Embryonic facial prominence (tissue), 1 donor: Measurements from ENCODE around the gene GABRB1.

Experiments used
- DNase-seq: peaks from one replicate; pipeline ENCODE4 v3.0.0-alpha.2; 2016; ENCODE audit errors: extremely low spot score

GABRB1 gene

GRCh38 chr4:47386146-47386545, 354.8 kb downstream of the GABRB1 start:
- no peak for DNase-seq

- no peak for DNase-seq
These were observed 355.3 kb downstream of the GABRB1 start for GRCh38 chr4:47386561-47387235.

DNA sequence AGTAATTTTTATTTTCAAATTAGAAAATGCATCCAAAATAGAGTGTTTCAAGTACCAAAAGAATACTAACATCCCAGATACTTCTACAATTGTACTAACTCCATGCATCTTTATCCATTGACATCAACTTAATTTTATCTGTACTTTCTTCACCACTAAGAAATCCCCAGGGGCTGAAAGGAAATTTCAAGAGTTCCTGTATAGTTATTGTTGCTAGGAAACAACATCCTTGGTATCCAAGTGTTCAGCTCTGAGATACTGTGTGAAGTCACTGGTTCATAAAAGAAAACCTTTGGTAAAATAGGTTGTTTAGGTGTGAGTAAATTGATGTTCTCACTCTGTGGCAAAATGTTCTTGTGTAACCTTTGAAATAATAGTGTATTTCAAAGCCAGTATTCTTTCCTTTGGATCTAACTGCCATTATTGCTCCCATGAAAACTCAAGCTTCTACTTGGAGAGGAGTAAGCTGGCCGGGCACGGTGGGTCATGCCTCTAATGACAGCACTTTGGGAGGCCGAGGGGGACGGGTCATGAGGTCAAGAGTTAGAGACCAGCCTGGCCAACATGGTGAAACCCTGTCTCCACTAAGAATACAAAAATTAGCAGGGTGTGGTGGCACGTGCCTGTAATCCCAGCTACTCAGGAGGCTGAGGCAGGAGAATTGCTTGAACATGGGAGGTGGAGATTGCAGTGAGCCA, 359.2 kb downstream of the GABRB1 start:
- no peak for DNase-seq

- DNase-seq, result no peak
These were observed 359.9 kb downstream of the GABRB1 start for GRCh38 chr4:47391256-47391655.

DNA sequence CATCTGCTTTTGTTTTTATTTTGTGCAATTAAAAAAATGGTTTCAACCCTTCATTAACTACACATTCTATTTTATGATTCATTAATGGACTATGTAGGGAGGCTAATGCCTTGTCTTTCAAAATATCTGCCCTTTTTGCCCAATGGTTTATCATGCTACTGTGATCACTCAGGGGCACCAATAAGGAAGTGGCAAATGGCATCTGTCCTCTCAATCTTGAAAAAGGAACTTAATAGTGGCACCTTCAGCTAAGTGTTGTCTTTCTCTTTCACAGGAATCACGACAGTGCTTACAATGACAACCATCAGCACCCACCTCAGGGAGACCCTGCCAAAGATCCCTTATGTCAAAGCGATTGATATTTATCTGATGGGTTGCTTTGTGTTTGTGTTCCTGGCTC, 375.0 kb downstream of the GABRB1 start:
- DNase-seq, result no peak

DNA sequence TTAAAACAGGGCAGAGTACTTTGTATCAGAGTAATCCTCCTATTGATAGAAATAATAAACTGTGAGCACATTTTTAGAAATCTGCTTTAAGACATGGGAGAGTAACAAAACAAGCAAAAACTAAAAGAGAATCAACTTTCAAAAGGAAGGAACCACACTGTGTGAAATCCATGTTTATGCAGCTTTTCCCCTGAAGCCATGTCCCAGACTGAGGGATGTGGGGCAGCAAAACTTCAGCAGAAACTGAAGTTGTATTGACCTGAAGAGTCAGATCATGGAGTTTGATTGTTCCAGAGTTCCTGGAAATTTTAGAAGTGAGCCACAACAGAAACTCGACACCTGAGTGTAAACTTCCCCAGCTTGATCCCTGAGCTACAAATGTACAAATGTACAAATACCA, 378.9 kb downstream of the GABRB1 start:
- no peak for DNase-seq

DNA sequence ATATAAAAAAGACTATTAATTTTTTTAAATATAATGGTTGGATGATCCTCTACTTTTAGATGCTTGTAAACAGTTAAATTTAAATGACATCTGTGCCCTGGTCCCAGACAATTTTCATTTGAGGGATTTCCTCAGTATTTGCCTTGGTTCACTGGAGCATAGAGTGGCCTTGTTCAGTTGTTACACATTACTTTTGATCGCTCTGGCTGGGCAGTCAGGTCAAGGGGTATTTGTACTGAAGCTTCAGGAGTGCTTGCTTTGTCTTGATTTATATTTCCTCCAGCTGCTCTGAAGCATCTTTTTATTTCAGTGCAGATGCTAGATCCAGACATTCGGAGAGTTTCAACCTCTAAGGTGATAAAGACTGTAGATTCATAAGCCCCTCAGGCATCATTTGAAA, 382.2 kb downstream of the GABRB1 start:
- DNase-seq, result no peak

DNA sequence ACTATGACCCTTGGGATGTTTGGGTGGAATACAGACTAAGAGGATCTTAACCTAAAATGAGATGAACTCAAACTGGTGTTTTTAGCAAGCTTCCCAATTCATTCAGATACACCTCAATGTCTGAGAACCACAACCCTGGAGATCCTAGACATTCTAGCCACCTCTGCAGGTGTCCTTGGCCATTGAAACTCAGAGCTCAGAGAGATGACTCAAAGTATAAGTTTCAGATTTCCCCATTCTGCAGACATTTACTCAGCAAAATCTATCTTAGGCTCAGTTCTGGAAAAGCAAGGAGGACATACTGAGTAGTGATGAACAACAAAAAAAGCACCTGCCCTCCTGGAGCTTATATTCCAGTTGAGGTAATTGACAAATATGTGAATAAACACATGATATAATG, 384.4 kb downstream of the GABRB1 start:
- no peak for DNase-seq

- DNase-seq, result no peak
These were observed 386.8 kb downstream of the GABRB1 start for GRCh38 chr4:47418147-47418546.

DNA sequence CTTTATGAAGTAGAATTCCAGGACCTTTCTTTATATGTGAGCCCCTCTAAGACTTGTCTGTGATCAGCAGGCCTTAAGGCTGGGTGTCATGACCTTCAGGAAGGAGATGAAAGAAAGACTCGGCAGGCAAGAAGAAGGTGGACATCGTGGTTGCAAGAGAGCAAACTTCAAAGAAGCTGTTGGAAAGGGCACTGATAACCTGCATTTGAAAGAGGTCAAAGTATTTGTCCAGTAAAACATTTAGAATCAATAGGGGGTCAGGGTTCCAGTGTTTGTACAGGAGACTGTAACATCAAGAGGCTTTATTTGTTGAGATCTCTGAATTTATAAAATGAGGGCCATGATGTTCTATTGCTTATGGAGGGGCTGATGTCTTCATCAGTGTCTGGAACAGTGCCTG, 387.9 kb downstream of the GABRB1 start:
- no peak for DNase-seq

GRCh38 chr4:47425628-47426027, 394.3 kb downstream of the GABRB1 start:
- DNase-seq, result no peak

- DNase-seq, result no peak
These were observed 396.6 kb downstream of the GABRB1 start for GRCh38 chr4:47427935-47428334.

DNA sequence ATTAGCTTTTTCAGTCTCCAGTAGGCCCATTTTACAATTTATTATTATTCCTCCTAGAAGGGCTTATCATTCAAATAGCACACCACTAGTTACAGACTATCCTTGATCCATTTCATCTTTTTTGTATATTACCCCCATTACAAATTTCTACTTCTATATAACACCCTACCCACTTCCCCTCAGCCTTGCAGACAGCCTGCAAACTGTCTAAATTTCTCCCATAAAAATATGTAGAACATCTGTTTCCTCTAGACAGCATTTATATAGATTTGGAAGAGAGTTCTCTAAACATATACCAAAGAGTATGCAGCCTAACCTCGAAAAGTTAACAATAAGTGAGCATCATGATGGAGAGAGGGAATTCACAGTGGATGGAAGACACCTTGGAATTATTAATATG, 401.4 kb downstream of the GABRB1 start:
- DNase-seq, result no peak

- DNase-seq, result no peak
These were observed 403.6 kb downstream of the GABRB1 start for GRCh38 chr4:47434931-47435330.

DNA sequence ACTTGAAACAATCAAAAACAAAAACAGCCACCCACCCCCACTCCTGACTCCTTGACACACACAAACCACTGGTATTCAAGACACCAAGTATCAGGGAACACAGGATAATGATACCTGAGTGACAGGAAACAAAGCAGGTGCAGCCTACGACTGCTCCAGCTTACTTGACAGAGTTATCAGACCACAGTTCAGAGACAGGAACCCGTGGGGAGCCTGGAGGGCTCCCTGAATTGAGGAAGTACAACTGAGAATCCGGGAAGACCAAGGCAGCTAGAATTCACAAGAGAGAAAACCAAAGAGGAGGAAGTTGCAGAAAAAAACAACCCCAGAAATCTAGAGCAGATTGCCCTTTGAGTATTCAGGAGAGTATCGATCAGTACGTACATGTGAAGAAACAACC, 411.6 kb downstream of the GABRB1 start:
- DNase-seq, result no peak

GRCh38 chr4:47444031-47444430, 412.7 kb downstream of the GABRB1 start:
- DNase-seq, result no peak

DNA sequence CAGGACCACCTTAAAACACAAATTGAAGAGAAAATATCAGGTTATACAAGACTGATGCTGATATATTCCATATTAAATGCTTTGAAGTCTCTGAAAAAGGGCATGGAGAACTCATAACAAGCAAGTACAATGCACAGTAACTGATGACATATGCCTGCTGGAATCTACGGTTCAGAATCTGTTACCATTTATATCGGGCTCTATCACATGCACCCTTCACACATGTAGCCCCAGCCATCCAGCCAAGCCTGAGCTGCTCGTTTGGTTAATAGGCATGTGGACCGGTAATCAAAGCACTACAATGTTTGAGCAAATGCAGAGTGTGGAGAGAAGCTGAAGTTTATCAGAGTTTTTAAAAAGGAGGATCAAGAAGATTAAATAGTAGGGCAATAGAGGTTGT, 420.3 kb downstream of the GABRB1 start:
- no peak for DNase-seq

DNA sequence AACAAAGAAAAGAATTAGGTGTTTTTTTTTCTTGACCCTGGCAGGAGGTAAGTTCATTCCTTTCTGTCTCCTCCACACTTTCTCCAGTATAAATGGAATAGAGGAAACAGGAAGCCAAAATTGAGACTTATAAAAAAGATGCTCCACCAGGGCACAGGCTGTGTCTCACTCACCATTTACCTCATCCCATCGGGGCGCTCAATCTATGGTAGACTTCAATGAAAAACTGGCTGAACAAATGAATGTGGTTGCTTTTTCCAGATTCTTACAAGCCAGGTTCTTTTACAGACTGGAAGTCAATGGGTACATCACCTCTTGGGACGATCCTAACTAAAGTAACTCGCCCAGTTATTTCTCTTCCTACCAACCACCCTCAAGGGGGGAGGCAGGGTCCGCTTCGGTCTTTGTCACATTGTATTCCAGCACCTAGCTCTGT, 431.4 kb downstream of the GABRB1 start:
- DNase-seq, result no peak

DNA sequence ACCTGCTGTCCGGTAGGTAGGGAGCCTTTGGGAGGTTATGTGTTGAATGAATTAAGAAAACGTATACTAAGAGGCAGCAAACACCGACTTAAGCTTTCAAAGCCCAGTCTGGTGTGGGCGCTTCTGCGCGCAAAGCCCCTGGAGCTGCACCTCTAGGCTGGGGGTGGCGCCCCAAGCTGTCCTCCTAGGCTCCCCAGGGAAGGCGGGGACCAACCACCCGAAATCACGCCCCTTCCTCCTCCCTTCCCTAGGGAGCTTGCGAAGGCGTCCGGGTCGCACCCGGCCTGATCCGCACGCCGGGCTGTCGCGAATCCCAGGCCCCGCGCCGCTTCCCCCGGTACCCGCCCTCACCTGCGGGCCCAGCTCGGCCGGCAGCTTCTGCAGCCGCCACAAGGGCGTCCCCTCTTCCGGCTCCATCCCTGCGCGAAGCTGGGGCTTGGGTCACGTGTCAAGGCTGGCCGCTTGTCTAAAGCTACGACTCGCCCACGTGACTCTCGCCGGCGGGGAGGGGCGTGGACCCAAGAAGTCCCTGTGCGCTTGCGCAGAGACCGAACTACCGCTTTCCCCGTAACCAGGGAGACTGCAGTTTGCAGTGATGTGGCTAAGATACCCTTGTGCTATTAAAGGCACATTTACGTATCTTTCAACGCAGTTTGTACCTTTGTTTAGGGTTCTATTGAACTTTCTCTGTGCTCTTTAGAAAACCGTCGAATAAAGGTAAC, 432.0 kb downstream of the GABRB1 start, which contains the start of gene COMMD8:
Gene COMMD8, minus strand, starts transcription at position 468 of the 722 bp plus-strand sequence. Its CDS starts 51 bp downstream, at position 417.
- DNase-seq, result peak; percentile 88

- DNase-seq, result no peak
These were observed 433.6 kb downstream of the GABRB1 start for GRCh38 chr4:47465004-47465403.

GRCh38 chr4:47466056-47466785, 434.9 kb downstream of the GABRB1 start:
- DNase-seq, result no peak

DNA sequence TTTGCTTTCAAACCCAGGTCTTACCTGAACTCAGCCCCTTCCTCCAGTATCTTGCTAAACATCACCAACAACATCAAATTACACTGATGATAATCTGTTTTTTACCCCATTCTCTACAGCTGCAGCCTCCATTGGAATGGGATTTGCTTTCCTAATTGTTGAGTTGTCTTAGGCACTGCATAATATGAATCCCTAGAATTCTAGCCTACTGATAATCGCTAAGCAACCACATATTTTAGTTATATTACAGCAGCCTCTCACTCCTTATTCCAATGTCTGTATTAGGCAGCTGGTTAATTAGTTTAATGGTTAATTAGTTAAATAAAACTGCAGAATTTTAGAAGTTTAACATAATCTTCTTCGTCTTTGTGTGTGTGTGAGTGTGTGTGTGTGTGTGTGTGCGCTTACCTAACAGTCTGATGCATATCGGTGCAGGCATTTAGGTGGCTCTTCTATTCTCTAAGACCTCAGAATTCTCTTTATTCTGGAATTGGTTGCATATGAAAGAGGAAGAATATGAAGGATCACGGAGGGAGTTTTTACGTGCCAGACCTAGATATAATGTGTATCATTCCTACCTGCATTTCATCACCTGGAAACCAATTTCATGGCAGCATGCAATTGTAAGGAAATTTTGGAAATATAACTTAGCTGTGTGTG, 437.5 kb downstream of the GABRB1 start:
- no peak for DNase-seq
